Activated naive CD4-positive, alpha-beta T cell treated with anti-CD3 and anti-CD28 coated beads, Interleukin-2, amount 50 U/mL, for 72 hours (primary cell): Measurements from ENCODE around the gene DDOST. TPM values are rescaled to one million over a fixed set of nuclear protein-coding genes. Genes with fewer than 3 reads are reported as not detected.

ENCODE experiments used
- total RNA-seq, 2 donors: library from RNA; stranded (reverse); gene quantifications; one replicate each; pipeline ENCODE4 v1.2.3, GENCODE V29; 2022

The DDOST gene
- total RNA-seq, 2 donors from 2014 or later: 140 to 184 TPM

Other genes starting within 250 kb of the DDOST start
- gene CAMK2N1, start 175.2 kb downstream of the DDOST start, total RNA-seq: under 1 TPM; 0.25 to 0.51 TPM
- gene MUL1, start 153.2 kb downstream of the DDOST start, total RNA-seq: 10 to 100 TPM; 12.8 to 14.6 TPM
- not detected for gene FAM43B, start 108.8 kb downstream of the DDOST start, total RNA-seq
- not detected for gene CDA, start 72.3 kb downstream of the DDOST start, total RNA-seq
- 10 to 100 TPM in 1 of 2 donors, 1 to 10 TPM in 1; 2.5 to 10.6 TPM for gene PINK1, start 27.9 kb downstream of the DDOST start, total RNA-seq
- 1 to 10 TPM in 1 of 2 donors, under 1 TPM in 1; 0.18 to 1.0 TPM for gene KIF17, start 56.6 kb upstream of the DDOST start, total RNA-seq
- under 1 TPM in 1 of 2 donors, not detected in 1; 0.66 TPM for gene SH2D5, start 71.3 kb upstream of the DDOST start, total RNA-seq
- gene HP1BP3, start 125.9 kb upstream of the DDOST start, total RNA-seq: 100 to 1,000 TPM; 253 to 311 TPM